GM12878 (cell line): ENCODE data around the gene SPINT2. TPM values are rescaled to one million over a fixed set of nuclear protein-coding genes. Genes with fewer than 3 reads are reported as not detected.

Experiments used
- ATAC-seq: fragments of 200-7000 bp; cut with Tn5 transposase; 3 replicates; pipeline ENCODE4 v1.9.1; 2020; ENCODE audit warnings: mild to moderate bottlenecking, moderate library complexity
- BruUV-seq: library from RNA; stranded (reverse); fragments of 400-500 nt; replicated peaks from 2 replicates; lab custom pipeline; 2021; lab: Mats Ljungman, UMichigan
- CTCF ChIA-PET: fragments of 300-600 bp; sonication (Branson Sonifier 250); formaldehyde crosslinking; extraction: SDS; loops from one replicate; lab custom pipeline; 2021; ENCODE audit warnings: inconsistent platforms; lab: Yijun Ruan, JAX
- POLR2A ChIA-PET: fragments of 350-600 bp; formaldehyde crosslinking; extraction: SDS; loops from one replicate; lab custom pipeline; 2021; ENCODE audit warnings: inconsistent platforms; lab: Charles Lee
- RAD21 ChIA-PET: fragments of 300-600 bp; sonication (Branson Sonifier 250); formaldehyde crosslinking; loops from one replicate; lab custom pipeline; 2023; ENCODE audit warnings: antibody characterized with exemption; ENCODE audit not compliant: unreplicated experiment; lab: Charles Lee
- SMC1A ChIA-PET: fragments of 300-600 bp; sonication (Branson Sonifier 250); formaldehyde crosslinking; loops from one replicate; lab custom pipeline; 2023; ENCODE audit not compliant: unreplicated experiment, uncharacterized antibody; lab: Charles Lee
- DNase-seq: peaks from one replicate; pipeline ENCODE4 v3.0.0-alpha.2; 2011; ENCODE audit warnings: low read depth, low spot score
- FAIRE-seq: peaks from 3 replicates; lab custom pipeline; 2011; peaks lifted over from hg19 to GRCh38; lab: Jason Lieb, UNC
- H2AFZ ChIP-seq: 2 replicates; pipeline ENCODE4 v1.6.0; 2011; ENCODE audit warnings: low read depth, low read length, control low read depth; ENCODE audit not compliant: control insufficient read depth
- H3K27ac ChIP-seq: 2 replicates; pipeline ENCODE4 v1.5.1; 2011; ENCODE audit warnings: control low read depth; ENCODE audit not compliant: control insufficient read depth, insufficient read depth
- H3K27me3 ChIP-seq, 2 experiments: replicated peaks in 1 of 2; 2 replicates each; pipeline versions ENCODE4 v1.6.0 to v1.6.1; 2011; ENCODE audit warnings: low read length in 1 of 2; ENCODE audit not compliant: control insufficient read depth in 2 of 2, insufficient read depth in 2 of 2
- H3K36me3 ChIP-seq, 2 experiments: 2 replicates each; pipeline ENCODE4 v1.5.1; 2011; ENCODE audit warnings: low read length in 1 of 2; ENCODE audit not compliant: control insufficient read depth in 2 of 2, insufficient read depth in 2 of 2
- H3K4me1 ChIP-seq: 2 replicates; pipeline ENCODE4 v1.6.1; 2011; ENCODE audit warnings: mild to moderate bottlenecking, low read length, moderate library complexity, mixed read lengths; ENCODE audit not compliant: control insufficient read depth, insufficient read depth
- H3K4me2 ChIP-seq: 2 replicates; pipeline ENCODE4 v1.6.0; 2011; ENCODE audit warnings: control low read depth; ENCODE audit not compliant: control insufficient read depth, insufficient read depth
- H3K4me3 ChIP-seq: fragments of 200-600 bp; sonication (generic); 2 replicates; pipeline ENCODE4 v1.5.1; 2016
- H3K79me2 ChIP-seq: 2 replicates; pipeline ENCODE4 v1.6.0; 2011; ENCODE audit warnings: low read length; ENCODE audit not compliant: control insufficient read depth, insufficient read depth
- H3K9ac ChIP-seq: 2 replicates; pipeline ENCODE4 v1.8.0; 2011; ENCODE audit warnings: low read length, control low read depth, mixed read lengths; ENCODE audit not compliant: control insufficient read depth, insufficient read depth
- H3K9me3 ChIP-seq: replicated peaks from 3 replicates; pipeline ENCODE4 v1.5.1; 2011; ENCODE audit warnings: mild to moderate bottlenecking, low read length; ENCODE audit not compliant: control insufficient read depth, insufficient read depth
- H4K20me1 ChIP-seq: 2 replicates; pipeline ENCODE4 v1.6.0; 2011; ENCODE audit not compliant: control insufficient read depth, insufficient read depth
- E2F4 ChIP-seq: IDR thresholded peaks from 2 replicates; pipeline ENCODE4 v1.6.1; 2012; ENCODE audit warnings: low read depth, low read length, improper control_type of control experiment
- ELK1 ChIP-seq: IDR thresholded peaks from 2 replicates; pipeline ENCODE4 v1.6.1; 2012; ENCODE audit warnings: low read depth, low read length, improper control_type of control experiment
- ESRRA ChIP-seq: IDR thresholded peaks from 2 replicates; pipeline ENCODE4 v1.6.1; 2012; ENCODE audit warnings: mild to moderate bottlenecking, low read length, improper control_type of control experiment
- POLR2A ChIP-seq: IDR thresholded peaks from 2 replicates; pipeline ENCODE4 v1.6.1; 2011; ENCODE audit warnings: low read depth, mild to moderate bottlenecking, low read length
- RELA ChIP-seq: fragments of 450-650 bp; IDR thresholded peaks from 2 replicates; pipeline ENCODE4 v1.8.0; 2014; ENCODE audit warnings: borderline replicate concordance; ENCODE audit not compliant: partially characterized antibody
- SRF ChIP-seq, 2 experiments: IDR thresholded peaks; 2 replicates each; pipeline ENCODE4 v1.6.1; 2011; ENCODE audit warnings: low read depth in 2 of 2, low read length in 2 of 2, mild to moderate bottlenecking in 1 of 2, moderate library complexity in 1 of 2
- WGBS: methylation state at CpG from one replicate; pipeline ENCODE4 v1.1.6; 2016; ENCODE audit warnings: low lambda C conversion rate; ENCODE audit not compliant: insufficient replicate concordance, insufficient coverage; ENCODE audit errors: missing lambda C conversion rate; 5-methylcytosine and 5-hydroxymethylcytosine counted together
- in situ Hi-C: fragments of 300-500 bp; cut with MboI; formaldehyde crosslinking; loops from 9 replicates; pipeline ENCODE4 v1.14.3; 2018; ENCODE audit warnings: mixed read lengths
- intact Hi-C: fragments of 100-400 bp; cut with micrococcal nuclease; formaldehyde crosslinking; loops from one replicate; pipeline ENCODE4 v1.14.2; 2022; ENCODE audit not compliant: unreplicated experiment
- polyA plus RNA-seq, 11 experiments: library from polyadenylated mRNA; depleted of rRNA in 4 of 11; unstranded in 6 of 11; stranded (reverse) in 5 of 11; fragments of >200 nt; fragmentation: Nextera tagmentation in 4 of 11; fragmentation: Illumina TruSeq in 1 of 11; extraction: Ambion mirVana in 4 of 11; extraction: Trizol in 1 of 11; gene quantifications; 1 replicate in 1 of 11; 2 replicates in 10 of 11; pipeline versions ENCODE4 v1.2.1 to v1.2.3, GENCODE V29; 2011 to 2016; ENCODE audit warnings: inconsistent platforms in 2 of 11, missing spikeins in 2 of 11, low read depth in 1 of 11
- total RNA-seq, 4 experiments: library from RNA; depleted of rRNA in 3 of 4; stranded (reverse); fragments of >200 nt in 3 of 4; fragmentation: Illumina TruSeq in 1 of 4; extraction: Trizol in 1 of 4; gene quantifications; 2 replicates each; pipeline versions ENCODE4 v1.2.1 to v1.2.3, GENCODE V29; 2013 to 2021
- TF ChIP-seq, protein P1 (sequence below): IDR thresholded peaks from 2 replicates; pipeline ENCODE4 v1.6.1; 2012; ENCODE audit warnings: improper control_type of control experiment, low read depth, low read length; ENCODE audit not compliant: insufficient replicate concordance

The SPINT2 gene
- total and polyA plus RNA-seq, 10 of the 15 experiments (the other 5 are each of a cell fraction or from before 2014, with no cell fraction given): 0.15 to 26.5 (median 17.5) TPM

DNA sequence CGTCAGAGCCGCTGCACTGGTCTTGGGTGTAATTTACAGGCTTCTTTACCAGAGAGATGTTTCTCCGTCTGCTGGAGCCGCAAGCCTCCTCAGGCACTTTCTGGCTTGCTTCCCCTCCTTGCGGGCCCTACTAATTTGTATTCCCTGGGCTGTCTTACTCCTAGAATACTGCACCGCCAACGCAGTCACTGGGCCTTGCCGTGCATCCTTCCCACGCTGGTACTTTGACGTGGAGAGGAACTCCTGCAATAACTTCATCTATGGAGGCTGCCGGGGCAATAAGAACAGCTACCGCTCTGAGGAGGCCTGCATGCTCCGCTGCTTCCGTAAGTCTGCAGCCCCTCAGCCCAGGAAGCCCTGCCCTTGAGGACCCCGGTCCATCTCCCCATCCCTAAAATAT lies 25.6 kb downstream of the SPINT2 start (continued):
- TF ChIP-seq, protein P1, sequence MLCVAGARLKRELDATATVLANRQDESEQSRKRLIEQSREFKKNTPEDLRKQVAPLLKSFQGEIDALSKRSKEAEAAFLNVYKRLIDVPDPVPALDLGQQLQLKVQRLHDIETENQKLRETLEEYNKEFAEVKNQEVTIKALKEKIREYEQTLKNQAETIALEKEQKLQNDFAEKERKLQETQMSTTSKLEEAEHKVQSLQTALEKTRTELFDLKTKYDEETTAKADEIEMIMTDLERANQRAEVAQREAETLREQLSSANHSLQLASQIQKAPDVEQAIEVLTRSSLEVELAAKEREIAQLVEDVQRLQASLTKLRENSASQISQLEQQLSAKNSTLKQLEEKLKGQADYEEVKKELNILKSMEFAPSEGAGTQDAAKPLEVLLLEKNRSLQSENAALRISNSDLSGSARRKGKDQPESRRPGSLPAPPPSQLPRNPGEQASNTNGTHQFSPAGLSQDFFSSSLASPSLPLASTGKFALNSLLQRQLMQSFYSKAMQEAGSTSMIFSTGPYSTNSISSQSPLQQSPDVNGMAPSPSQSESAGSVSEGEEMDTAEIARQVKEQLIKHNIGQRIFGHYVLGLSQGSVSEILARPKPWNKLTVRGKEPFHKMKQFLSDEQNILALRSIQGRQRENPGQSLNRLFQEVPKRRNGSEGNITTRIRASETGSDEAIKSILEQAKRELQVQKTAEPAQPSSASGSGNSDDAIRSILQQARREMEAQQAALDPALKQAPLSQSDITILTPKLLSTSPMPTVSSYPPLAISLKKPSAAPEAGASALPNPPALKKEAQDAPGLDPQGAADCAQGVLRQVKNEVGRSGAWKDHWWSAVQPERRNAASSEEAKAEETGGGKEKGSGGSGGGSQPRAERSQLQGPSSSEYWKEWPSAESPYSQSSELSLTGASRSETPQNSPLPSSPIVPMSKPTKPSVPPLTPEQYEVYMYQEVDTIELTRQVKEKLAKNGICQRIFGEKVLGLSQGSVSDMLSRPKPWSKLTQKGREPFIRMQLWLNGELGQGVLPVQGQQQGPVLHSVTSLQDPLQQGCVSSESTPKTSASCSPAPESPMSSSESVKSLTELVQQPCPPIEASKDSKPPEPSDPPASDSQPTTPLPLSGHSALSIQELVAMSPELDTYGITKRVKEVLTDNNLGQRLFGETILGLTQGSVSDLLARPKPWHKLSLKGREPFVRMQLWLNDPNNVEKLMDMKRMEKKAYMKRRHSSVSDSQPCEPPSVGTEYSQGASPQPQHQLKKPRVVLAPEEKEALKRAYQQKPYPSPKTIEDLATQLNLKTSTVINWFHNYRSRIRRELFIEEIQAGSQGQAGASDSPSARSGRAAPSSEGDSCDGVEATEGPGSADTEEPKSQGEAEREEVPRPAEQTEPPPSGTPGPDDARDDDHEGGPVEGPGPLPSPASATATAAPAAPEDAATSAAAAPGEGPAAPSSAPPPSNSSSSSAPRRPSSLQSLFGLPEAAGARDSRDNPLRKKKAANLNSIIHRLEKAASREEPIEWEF: no peak
- TF ChIP-seq SRF (IDR thresholded peaks at IDR 0.05; ENCODE audit: low read depth in 2 of 2, low read length in 2 of 2): no peak

GRCh38 chr19:38290631-38291147 lies 26.3 kb downstream of the SPINT2 start:
- ATAC-seq (peak; percentile 33; the same call in 1 of the 3 replicates), FAIRE-seq (no peak), DNase-seq (no peak)
- ChIA-PET POLR2A (no interaction called here), CTCF (no interaction called here), RAD21 (no interaction called here), SMC1A (no interaction called here)
- Histone ChIP-seq H3K9ac (no peak overlapping the region), H3K27me3 (no peaks in the 10 kb centered on the region), H3K4me1 (no peaks in the 10 kb centered on the region), H3K36me3 (no peaks in the 10 kb centered on the region), H3K27ac (no peak overlapping the region), H3K79me2 (no peaks in the 10 kb centered on the region), H2AFZ (no peak overlapping the region), H3K4me2 (no peak overlapping the region), H3K4me3 (no peak overlapping the region), H3K9me3 (no peaks in the 10 kb centered on the region), H4K20me1 (no peaks in the 10 kb centered on the region)
- 39% methylated on average over 13 of the region's 13 CpGs for WGBS
- intact Hi-C loops: no loop called here
- in situ Hi-C loops: no loop called here
- no TSS peak for BruUV-seq
- TF ChIP-seq RELA: no peak
- TF ChIP-seq ESRRA: no peak
- TF ChIP-seq E2F4: no peak
- no peak for TF ChIP-seq ELK1
- TF ChIP-seq POLR2A: no peak
